ENCODE data around the gene CHAF1B. TPM values are rescaled to one million over a fixed set of nuclear protein-coding genes. Genes with fewer than 3 reads are reported as not detected.
A peak's percentile ranks its signal among the peaks of the same experiment; 100 is the strongest.

Gene CHAF1B
- total and polyA plus RNA-seq, 9 of the 15 experiments (the other 6 are each of a cell fraction or from before 2014, with no cell fraction given): 7.5 to 36.8 (median 21.0) TPM

- TF ChIP-seq ZNF407 (IDR thresholded peaks at IDR 0.05; ENCODE audit: low read depth): no peak
- peak in 1 of 2 experiments; percentile 43; a peak in 1 of 4 replicates for TF ChIP-seq TEAD1 (CRISPR knock-in tag; IDR thresholded peaks at IDR 0.05)
- no peak for TF ChIP-seq GTF2A2 (tag; IDR thresholded peaks at IDR 0.05)
- no peak for TF ChIP-seq ZBTB2 (IDR thresholded peaks at IDR 0.05)
- no peak for TF ChIP-seq MED1 (CRISPR knock-in tag; IDR thresholded peaks at IDR 0.05; ENCODE audit: borderline replicate concordance)
- no peak for TF ChIP-seq AFF1 (IDR thresholded peaks at IDR 0.05; ENCODE audit: low read depth in 1 of 2, partially characterized antibody in 2 of 2)
- no peak for TF ChIP-seq XRCC5 (IDR thresholded peaks at IDR 0.05; ENCODE audit: low read depth, low read length)
- no peak for TF ChIP-seq KLF6 (CRISPR knock-in tag; IDR thresholded peaks at IDR 0.05; ENCODE audit: borderline replicate concordance)
- TF ChIP-seq TCFL5 (CRISPR knock-in tag; conservative IDR thresholded peaks at IDR 0.05): no peak
- TF ChIP-seq PTRF (tag; IDR thresholded peaks at IDR 0.05): no peak
- no peak for TF ChIP-seq HDAC2 (IDR thresholded peaks at IDR 0.05)
- no peak for TF ChIP-seq TRIM28 (IDR thresholded peaks at IDR 0.05)
- no peak for TF ChIP-seq ZNF707 (CRISPR knock-in tag; conservative IDR thresholded peaks at IDR 0.05)
Observed at GRCh38 chr21:36385233-36386030, at the start of gene CHAF1B (continued).
